GM21825 (cell line): ENCODE results near the gene CACNG5.

ENCODE experiments used
- ATAC-seq: cut with Tn5 transposase; IDR thresholded peaks from one replicate; pipeline ENCODE4 v1.9.1; 2021; ENCODE audit warnings: mild to moderate bottlenecking, moderate library complexity; ENCODE audit not compliant: unreplicated experiment

Gene CACNG5

GRCh38 chr17:66822009-66822408 is 12.9 kb upstream of the CACNG5 start:
- no peak for ATAC-seq

GRCh38 chr17:66826856-66827255 is 8.1 kb upstream of the CACNG5 start:
- no peak for ATAC-seq

- no peak for ATAC-seq
Observed at GRCh38 chr17:66829386-66829864, 5.5 kb upstream of the CACNG5 start.

GRCh38 chr17:66829883-66830282 is 5.0 kb upstream of the CACNG5 start:
- no peak for ATAC-seq

- ATAC-seq, result no peak
Observed at GRCh38 chr17:66830451-66830850, 4.5 kb upstream of the CACNG5 start.

- no peak for ATAC-seq
Observed at GRCh38 chr17:66831383-66832210, 3.3 kb upstream of the CACNG5 start.

- ATAC-seq, result no peak
Observed at GRCh38 chr17:66833201-66833600, 1.7 kb upstream of the CACNG5 start.

- no peak for ATAC-seq
Observed at GRCh38 chr17:66834426-66834918, 445 bp upstream of the CACNG5 start.

- ATAC-seq, result no peak
Observed at GRCh38 chr17:66835476-66835875, 559 bp downstream of the CACNG5 start.

- ATAC-seq, result no peak
Observed at GRCh38 chr17:66836063-66837005, 1.4 kb downstream of the CACNG5 start.

- ATAC-seq, result no peak
Observed at GRCh38 chr17:66837226-66837625, 2.3 kb downstream of the CACNG5 start.

- no peak for ATAC-seq
Observed at GRCh38 chr17:66837885-66838665, 3.2 kb downstream of the CACNG5 start.

- no peak for ATAC-seq
Observed at GRCh38 chr17:66839616-66840015, 4.7 kb downstream of the CACNG5 start.

GRCh38 chr17:66840061-66840460 is 5.1 kb downstream of the CACNG5 start:
- no peak for ATAC-seq

GRCh38 chr17:66841328-66841727 is 6.4 kb downstream of the CACNG5 start:
- no peak for ATAC-seq

GRCh38 chr17:66841744-66842143 is 6.8 kb downstream of the CACNG5 start:
- ATAC-seq, result no peak

- ATAC-seq, result no peak
Observed at GRCh38 chr17:66842505-66842904, 7.6 kb downstream of the CACNG5 start.

GRCh38 chr17:66842959-66843358 is 8.0 kb downstream of the CACNG5 start:
- ATAC-seq, result no peak

GRCh38 chr17:66843627-66844026 is 8.7 kb downstream of the CACNG5 start:
- ATAC-seq, result no peak

GRCh38 chr17:66847704-66848103 is 12.8 kb downstream of the CACNG5 start:
- no peak for ATAC-seq

GRCh38 chr17:66848496-66848895 is 13.6 kb downstream of the CACNG5 start:
- ATAC-seq, result no peak
